GM19463 (cell line): ENCODE measurements around the gene FAM78A.

Experiments
- ATAC-seq: cut with Tn5 transposase; IDR thresholded peaks from one replicate; pipeline ENCODE4 v1.9.1; 2021; ENCODE audit warnings: mild to moderate bottlenecking, moderate library complexity; ENCODE audit not compliant: unreplicated experiment

The FAM78A gene

GRCh38 chr9:131303381-131304321, 27.3 kb upstream of the FAM78A start:
- ATAC-seq = no peak

- no peak for ATAC-seq
These were observed 26.1 kb upstream of the FAM78A start for GRCh38 chr9:131302244-131303075.

GRCh38 chr9:131300444-131300843, 24.1 kb upstream of the FAM78A start:
- no peak for ATAC-seq

DNA sequence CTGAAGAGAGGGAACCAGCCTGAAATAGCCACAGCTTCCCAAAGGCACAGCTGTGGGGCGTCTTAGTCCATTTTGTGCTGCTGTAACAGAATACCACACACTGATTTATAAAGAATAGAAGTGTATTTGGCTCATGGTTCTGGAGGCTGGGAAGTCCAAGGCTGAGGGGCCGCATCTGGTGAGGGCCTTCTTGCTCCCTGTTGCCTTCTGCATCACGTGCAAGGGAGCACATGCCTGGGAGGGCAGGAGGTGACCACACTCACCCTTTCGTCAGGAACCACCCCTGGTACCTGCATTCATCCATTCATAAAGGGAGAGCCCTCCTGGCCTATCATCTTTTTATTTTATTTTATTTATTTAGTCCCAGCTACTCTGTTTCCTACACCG, 23.6 kb upstream of the FAM78A start:
- no peak for ATAC-seq

GRCh38 chr9:131299346-131299960, 23.1 kb upstream of the FAM78A start:
- ATAC-seq = no peak

DNA sequence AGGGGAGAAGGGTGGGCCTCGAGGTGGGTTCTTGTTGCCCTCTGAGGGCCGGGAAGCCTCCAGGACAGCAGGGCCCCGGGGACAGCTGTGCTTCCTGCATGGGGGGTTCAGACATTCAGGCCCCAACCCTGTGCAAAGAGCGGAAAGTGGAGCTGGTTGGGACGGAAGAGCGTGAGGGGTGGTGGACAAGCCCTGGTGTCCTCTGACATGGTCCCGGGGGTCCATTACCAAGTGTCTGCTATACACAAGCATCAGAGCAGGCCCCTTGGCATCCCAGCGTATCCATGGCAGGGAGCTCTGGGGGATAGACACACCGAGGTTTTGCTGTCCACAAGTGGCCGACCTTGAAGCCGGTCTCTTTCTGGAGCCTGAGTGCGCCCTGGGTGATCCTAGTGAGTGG, 22.5 kb upstream of the FAM78A start:
- ATAC-seq = no peak

DNA sequence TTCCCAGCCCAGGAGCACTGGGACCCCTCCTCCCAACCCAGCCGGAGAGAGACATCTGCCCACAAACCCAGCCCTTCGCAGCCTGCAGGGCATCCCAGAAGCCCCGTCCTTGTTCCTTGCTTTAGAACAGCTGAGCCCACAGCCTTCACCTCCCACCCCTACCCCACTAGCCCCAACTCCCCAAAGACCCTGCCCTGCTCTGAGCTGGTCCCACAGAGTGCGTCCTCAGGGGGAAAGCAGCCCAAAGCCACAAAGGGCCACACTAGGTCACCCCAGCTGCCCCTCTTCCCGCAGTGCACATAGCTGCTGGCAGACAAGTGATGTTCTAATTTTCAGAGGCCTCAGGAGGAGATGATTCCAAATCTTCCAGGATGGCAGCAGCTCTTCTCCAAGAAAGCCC, 22.0 kb upstream of the FAM78A start:
- ATAC-seq = no peak

DNA sequence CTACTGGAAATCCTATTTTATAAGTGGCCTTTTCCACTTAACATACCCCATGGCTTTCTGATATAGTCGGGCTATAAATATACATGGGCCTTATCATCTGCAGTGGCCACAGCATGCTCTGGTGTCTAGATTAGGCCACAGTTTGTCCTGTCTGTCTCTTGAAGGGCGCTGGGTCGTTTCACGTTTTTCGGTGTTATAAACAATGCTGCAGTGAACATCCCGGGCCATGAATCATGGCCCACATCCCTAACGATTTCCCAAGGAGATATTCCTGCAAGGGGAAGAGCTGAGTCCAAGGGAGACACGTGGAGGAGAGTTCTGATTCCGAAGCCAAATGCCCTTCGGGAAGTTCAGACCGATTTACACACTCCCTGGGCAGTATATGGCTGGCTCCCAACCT, 21.6 kb upstream of the FAM78A start:
- no peak for ATAC-seq

GRCh38 chr9:131296906-131297500, 20.7 kb upstream of the FAM78A start:
- ATAC-seq = no peak

GRCh38 chr9:131296460-131296859, 20.1 kb upstream of the FAM78A start:
- no peak for ATAC-seq

- no peak for ATAC-seq
These were observed 16.6 kb upstream of the FAM78A start for GRCh38 chr9:131292937-131293336.

- no peak for ATAC-seq
These were observed 15.5 kb upstream of the FAM78A start for GRCh38 chr9:131291795-131292315.

- ATAC-seq = no peak
These were observed 14.6 kb upstream of the FAM78A start for GRCh38 chr9:131290767-131291370.

DNA sequence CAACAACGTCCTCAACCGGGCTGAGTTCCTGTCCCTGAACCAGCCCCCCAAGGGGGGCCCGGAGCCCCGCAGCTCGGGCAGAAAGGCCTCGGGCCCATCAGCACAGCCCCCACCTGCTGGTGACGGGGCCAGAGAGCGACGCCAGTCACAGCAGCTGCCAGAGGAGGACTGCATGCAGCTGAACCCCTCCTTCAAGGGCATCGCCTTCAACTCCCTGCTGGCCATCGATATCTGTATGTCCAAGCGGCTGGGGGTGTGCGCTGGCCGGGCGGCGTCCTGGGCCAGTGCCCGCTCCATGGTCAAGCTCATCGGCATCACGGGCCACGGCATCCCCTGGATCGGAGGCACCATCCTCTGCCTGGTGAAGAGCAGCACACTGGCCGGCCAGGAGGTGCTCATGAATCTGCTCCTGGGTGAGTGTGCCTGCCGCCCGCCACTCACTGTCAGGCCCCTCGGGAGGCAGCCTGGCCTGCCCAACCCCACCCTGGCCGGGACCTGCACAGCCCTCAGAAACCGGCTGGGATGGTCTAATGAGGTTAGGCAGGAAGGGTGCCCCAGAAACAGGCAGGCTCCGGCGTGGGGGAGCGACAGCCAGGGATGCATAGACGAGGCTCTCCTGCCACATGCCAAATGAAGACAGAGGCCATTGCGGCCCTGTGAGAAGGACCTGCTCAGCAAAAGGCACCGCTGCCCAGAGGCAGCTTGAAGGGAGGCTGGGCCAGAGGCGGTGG, 13.9 kb upstream of the FAM78A start:
- no peak for ATAC-seq

DNA sequence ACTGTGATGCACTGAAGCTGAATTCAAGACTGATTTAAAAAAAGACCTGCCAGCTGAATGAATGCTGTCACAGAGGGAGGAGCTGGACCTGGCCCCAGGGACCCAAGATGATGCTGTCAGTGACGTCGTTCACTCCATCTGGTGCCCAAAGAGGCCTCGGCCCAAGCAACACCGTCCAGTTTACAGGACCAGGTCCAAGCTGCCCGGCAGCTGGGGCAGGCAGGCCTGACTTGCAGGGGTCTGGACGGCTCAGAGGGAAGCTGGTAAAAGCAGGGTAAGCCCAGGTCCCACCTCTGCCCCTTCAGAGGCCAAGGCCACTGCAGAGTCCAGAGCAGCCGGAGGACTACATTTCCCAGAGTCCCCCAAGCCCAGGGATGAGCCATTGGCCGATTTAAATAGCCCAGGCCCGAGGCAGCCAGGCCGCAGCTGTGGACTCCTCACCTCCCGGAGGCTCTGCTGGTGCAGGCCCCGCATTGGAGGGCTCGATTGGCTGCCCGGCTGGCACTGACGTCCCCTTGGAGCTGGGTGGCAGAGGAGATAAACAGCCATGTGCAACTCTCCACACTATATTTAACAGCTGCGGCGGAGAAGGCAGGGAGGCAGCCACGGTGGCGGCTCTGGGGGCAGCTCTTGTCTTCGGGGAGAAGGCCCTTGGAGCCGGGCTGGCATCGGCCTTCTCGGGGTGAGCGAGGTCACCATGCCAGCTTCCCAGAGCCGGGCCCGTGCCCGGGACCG, 13.2 kb upstream of the FAM78A start, which contains the start of gene PLPP7:
Gene PLPP7, plus strand, starts transcription at position 423 of the 735 bp plus-strand sequence. Its CDS starts 275 bp downstream, at position 698.
- ATAC-seq = no peak

DNA sequence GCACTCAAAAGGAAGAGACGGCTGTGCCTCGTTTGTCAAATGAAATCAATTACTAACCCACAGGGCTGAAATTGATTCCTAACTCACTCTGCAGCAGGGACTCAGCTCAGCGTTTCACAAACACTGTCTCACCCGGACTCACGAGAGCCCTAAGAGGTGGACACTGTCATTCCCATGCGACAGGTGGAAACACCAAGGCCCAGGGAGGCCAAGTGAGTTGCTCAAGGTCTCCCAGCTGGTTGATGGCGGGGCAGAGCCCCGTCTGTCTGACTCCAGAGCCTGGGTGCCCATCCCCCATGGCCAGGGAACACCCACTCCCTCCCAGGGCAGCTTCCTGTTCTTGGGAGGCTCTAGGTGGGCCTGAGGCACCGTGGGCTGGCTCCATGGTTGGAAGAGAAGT, 11.9 kb upstream of the FAM78A start:
- no peak for ATAC-seq

- ATAC-seq = no peak
These were observed 11.0 kb upstream of the FAM78A start for GRCh38 chr9:131287359-131287758.

DNA sequence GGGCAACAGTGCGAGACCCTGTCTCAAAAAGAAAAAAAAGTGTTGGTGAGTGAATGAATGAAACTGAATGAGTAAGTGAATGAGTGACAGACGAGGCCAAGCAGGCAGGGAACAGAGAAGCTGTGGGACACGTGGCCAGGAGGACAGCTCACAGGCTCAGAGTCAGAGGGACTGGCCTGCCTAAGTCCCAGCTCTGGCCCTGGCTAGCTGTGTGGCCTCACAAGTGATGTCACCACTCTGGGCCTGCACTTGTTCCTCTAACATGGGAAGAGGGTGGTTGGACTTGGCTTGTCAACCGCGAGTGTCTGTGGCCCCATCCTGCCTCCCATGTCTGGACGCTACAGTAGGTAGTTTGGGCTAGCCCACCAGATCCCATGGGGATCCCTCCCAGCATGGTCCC, 8.5 kb upstream of the FAM78A start:
- ATAC-seq = no peak
